Activated CD4-positive, alpha-beta T cell treated with anti-CD3 and anti-CD28 coated beads for 1 hour (primary cell): Measurements from ENCODE around the gene MAP3K14.
A peak's percentile ranks its signal among the peaks of the same experiment; 100 is the strongest.

Source experiments
- DNase-seq: peaks from one replicate; pipeline ENCODE4 v3.0.0-alpha.2; 2020

MAP3K14 gene

GRCh38 chr17:45231481-45232116 is 85.2 kb downstream of the MAP3K14 start:
- DNase-seq = no peak

- DNase-seq = no peak
Measured at GRCh38 chr17:45230787-45231480, 85.9 kb downstream of the MAP3K14 start.

GRCh38 chr17:45230410-45230786 is 86.4 kb downstream of the MAP3K14 start:
- no peak for DNase-seq

GRCh38 chr17:45229681-45230409 is 87.0 kb downstream of the MAP3K14 start:
- no peak for DNase-seq

GRCh38 chr17:45228763-45229539 is 87.9 kb downstream of the MAP3K14 start:
- DNase-seq = peak; percentile 59

GRCh38 chr17:45227926-45228762 is 88.7 kb downstream of the MAP3K14 start:
- DNase-seq = no peak

GRCh38 chr17:45227101-45227925 is 89.5 kb downstream of the MAP3K14 start:
- no peak for DNase-seq

- DNase-seq = no peak
Measured at GRCh38 chr17:45226576-45226975, 90.2 kb downstream of the MAP3K14 start.

- DNase-seq = peak; percentile 88
Measured at GRCh38 chr17:45225964-45226530, 90.8 kb downstream of the MAP3K14 start.

- DNase-seq = peak; percentile 38
Measured at GRCh38 chr17:45225051-45225700, 91.6 kb downstream of the MAP3K14 start.

GRCh38 chr17:45224671-45225050 is 92.2 kb downstream of the MAP3K14 start:
- no peak for DNase-seq

GRCh38 chr17:45223539-45224528 is 93.0 kb downstream of the MAP3K14 start:
- no peak for DNase-seq

GRCh38 chr17:45222996-45223538 is 93.8 kb downstream of the MAP3K14 start:
- no peak for DNase-seq

- no peak for DNase-seq
Measured at GRCh38 chr17:45222289-45222995, 94.4 kb downstream of the MAP3K14 start.

- no peak for DNase-seq
Measured at GRCh38 chr17:45222014-45222288, 94.9 kb downstream of the MAP3K14 start.

- DNase-seq = peak; percentile 37
Measured at GRCh38 chr17:45221081-45222013, 95.5 kb downstream of the MAP3K14 start, which contains the start of gene FMNL1. FMNL1 (plus strand) TSS chr17:45221885; CDS start chr17:45222125, 240 bp downstream.

- DNase-seq = no peak
Measured at GRCh38 chr17:45220079-45220478, 96.7 kb downstream of the MAP3K14 start.
